A673 (cell line): ENCODE results near the gene FSHB. TPM values are rescaled to one million over a fixed set of nuclear protein-coding genes. Genes with fewer than 3 reads are reported as not detected.
"Not testable (repeated sequence)": the region's sequence is repeated elsewhere in the genome, so short reads cannot be mapped to it uniquely, and the experiment has no call there.

ENCODE experiments used
- BruUV-seq: library from RNA; stranded (reverse); fragments of 400-500 nt; replicated peaks from 2 replicates; lab custom pipeline; 2021; lab: Mats Ljungman, UMichigan
- CTCF ChIA-PET: fragments of 300-600 bp; sonication (Branson Sonifier 250); formaldehyde crosslinking; loops from one replicate; lab custom pipeline; 2022; ENCODE audit warnings: antibody characterized with exemption; lab: Charles Lee
- POLR2A ChIA-PET: fragments of 300-600 bp; sonication (Branson Sonifier 250); formaldehyde crosslinking; loops from one replicate; lab custom pipeline; 2022; ENCODE audit warnings: antibody characterized with exemption; ENCODE audit not compliant: low non-redundant PET; lab: Charles Lee
- DNase-seq: peaks from one replicate; pipeline ENCODE4 v3.0.0-alpha.2; 2015; ENCODE audit warnings: low spot score
- H3K27ac ChIP-seq: fragments of 200-600 bp; sonication (generic); 2 replicates; pipeline ENCODE4 v1.5.1; 2016; ENCODE audit warnings: mixed run types, low read depth, mild to moderate bottlenecking, mixed read lengths, antibody characterized with exemption, low read length; ENCODE audit not compliant: poor library complexity, severe bottlenecking
- H3K27me3 ChIP-seq: fragments of 200-600 bp; sonication (generic); replicated peaks from 2 replicates; pipeline ENCODE4 v1.6.1; 2017; ENCODE audit warnings: mixed run types, low read depth, mild to moderate bottlenecking, mixed read lengths, antibody characterized with exemption, low read length; ENCODE audit not compliant: insufficient read depth, poor library complexity
- H3K36me3 ChIP-seq: fragments of 200-600 bp; sonication (generic); 2 replicates; pipeline ENCODE4 v1.6.1; 2016; ENCODE audit warnings: mixed run types, mild to moderate bottlenecking, mixed read lengths, antibody characterized with exemption, low read length; ENCODE audit not compliant: insufficient read depth, poor library complexity, severe bottlenecking
- H3K4me1 ChIP-seq: fragments of 200-600 bp; sonication (generic); 2 replicates; pipeline ENCODE4 v1.6.1; 2017; ENCODE audit warnings: mixed run types, mild to moderate bottlenecking, mixed read lengths, antibody characterized with exemption, low read length; ENCODE audit not compliant: insufficient read depth, poor library complexity, severe bottlenecking
- H3K4me3 ChIP-seq: fragments of 200-600 bp; sonication (generic); 2 replicates; pipeline ENCODE4 v1.5.1; 2016; ENCODE audit warnings: low read depth, mixed run types, mild to moderate bottlenecking, mixed read lengths, low read length; ENCODE audit not compliant: poor library complexity, severe bottlenecking
- H3K9me3 ChIP-seq: fragments of 200-600 bp; sonication (generic); 2 replicates; pipeline ENCODE4 v1.6.1; 2016; ENCODE audit warnings: mixed run types, low read depth, mild to moderate bottlenecking, mixed read lengths, antibody characterized with exemption, low read length; ENCODE audit not compliant: poor library complexity, severe bottlenecking
- EZH2 ChIP-seq: fragments of 200-600 bp; sonication (generic); IDR thresholded peaks from 2 replicates; pipeline ENCODE4 v1.6.1; 2017; ENCODE audit warnings: borderline replicate concordance, low read depth, mild to moderate bottlenecking, mixed read lengths, antibody characterized with exemption, low read length; ENCODE audit not compliant: poor library complexity, severe bottlenecking
- intact Hi-C: fragments of 100-400 bp; cut with micrococcal nuclease; formaldehyde crosslinking; loops from one replicate; pipeline ENCODE4 v1.10.0; 2022; ENCODE audit not compliant: unreplicated experiment
- total RNA-seq: library from RNA; stranded (reverse); gene quantifications from 2 replicates; pipeline ENCODE4 v1.2.3, GENCODE V29; 2021
- TF ChIP-seq, protein P1 (sequence below): fragments of 300-800, 200-600 bp; sonication (generic); conservative IDR thresholded peaks from 2 replicates; pipeline ENCODE4 v1.5.1; 2017; ENCODE audit warnings: low read depth, mild to moderate bottlenecking, antibody characterized with exemption, low read length, moderate library complexity, mixed read lengths

FSHB gene
- total RNA-seq, 1 experiment from 2014 or later = not detected

DNA sequence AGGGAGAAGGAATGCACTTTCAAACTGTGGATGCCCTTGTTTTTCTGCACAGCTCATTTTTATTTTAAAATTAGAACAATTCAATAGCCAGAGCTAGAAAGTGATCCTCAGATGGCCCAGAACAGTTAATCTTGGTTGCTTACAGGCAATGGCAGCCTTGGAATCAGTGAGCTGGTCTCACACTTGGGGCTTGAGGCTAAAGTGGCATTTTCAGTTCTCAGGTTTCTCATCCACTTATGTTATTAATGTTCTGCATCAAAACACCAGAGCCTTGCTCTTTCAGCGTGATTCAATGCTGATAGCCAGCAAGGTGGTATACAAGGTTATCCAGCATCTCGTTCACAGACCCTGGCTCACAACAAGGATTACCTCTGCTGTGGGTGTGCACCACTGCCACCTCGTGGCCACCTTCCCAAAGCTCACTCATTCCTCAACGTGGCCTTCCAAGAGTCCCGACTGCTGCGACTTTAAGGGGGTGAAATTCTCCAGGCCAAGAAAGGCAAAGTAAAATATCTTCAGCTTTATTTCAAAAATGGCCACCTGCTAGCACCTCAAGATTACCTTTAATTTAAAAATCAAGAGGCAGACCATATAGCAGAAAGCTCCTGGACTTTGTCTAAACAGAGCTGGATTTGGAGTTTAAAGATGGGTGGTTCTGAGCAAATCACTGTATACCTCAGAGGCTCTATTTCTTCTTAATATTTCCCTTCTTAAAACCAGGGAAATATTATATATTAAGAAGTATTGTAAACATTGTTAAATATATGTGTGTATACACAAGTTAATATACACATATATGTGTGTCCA is 34.2 kb upstream of the FSHB start:
- H3K27me3 ChIP-seq = no peaks in the 10 kb centered on the region
- TF ChIP-seq, protein P1, sequence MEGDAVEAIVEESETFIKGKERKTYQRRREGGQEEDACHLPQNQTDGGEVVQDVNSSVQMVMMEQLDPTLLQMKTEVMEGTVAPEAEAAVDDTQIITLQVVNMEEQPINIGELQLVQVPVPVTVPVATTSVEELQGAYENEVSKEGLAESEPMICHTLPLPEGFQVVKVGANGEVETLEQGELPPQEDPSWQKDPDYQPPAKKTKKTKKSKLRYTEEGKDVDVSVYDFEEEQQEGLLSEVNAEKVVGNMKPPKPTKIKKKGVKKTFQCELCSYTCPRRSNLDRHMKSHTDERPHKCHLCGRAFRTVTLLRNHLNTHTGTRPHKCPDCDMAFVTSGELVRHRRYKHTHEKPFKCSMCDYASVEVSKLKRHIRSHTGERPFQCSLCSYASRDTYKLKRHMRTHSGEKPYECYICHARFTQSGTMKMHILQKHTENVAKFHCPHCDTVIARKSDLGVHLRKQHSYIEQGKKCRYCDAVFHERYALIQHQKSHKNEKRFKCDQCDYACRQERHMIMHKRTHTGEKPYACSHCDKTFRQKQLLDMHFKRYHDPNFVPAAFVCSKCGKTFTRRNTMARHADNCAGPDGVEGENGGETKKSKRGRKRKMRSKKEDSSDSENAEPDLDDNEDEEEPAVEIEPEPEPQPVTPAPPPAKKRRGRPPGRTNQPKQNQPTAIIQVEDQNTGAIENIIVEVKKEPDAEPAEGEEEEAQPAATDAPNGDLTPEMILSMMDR = peak; percentile 100
- TF ChIP-seq EZH2 = no peak
- CTCF ChIA-PET = interaction anchor here (0.8 to 1.2 kb wide), 5 partner anchors 29 to 764 kb away, joined by 3 to 11 read pairs (median 4); no protein-coding TSS in a partner anchor
- H3K4me3 ChIP-seq = no peak overlapping the region
- no peaks in the 10 kb centered on the region for H3K36me3 ChIP-seq
- H3K4me1 ChIP-seq = no peaks in the 10 kb centered on the region
- intact Hi-C loops = loop anchor here (1.0 to 2.0 kb wide), 4 partner anchors 20 to 764 kb away; no protein-coding TSS in a partner anchor
- no peaks in the 10 kb centered on the region for H3K9me3 ChIP-seq
- peak; percentile 85 for DNase-seq
- POLR2A ChIA-PET = no interaction called here
- H3K27ac ChIP-seq = no peak overlapping the region
- no TSS peak for BruUV-seq

DNA sequence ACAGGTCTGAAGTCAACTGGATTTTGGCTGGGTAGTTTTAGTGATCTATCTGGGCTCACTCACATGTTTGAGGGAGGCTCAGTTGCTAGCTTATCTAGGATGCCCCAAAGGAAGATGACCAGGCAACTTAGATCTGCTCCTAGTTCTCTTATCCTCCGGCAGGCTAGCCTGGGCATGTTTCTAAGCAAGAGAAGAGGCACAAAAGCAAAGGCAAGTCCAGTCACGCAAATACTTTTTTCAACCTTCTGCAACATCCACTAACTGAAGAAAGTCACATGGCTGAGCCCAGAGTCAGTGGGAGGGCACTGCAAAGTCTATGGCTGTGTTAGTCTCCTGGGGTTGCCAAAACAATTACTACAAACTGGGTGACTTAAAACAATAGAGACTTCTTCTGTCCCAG is 32.9 kb upstream of the FSHB start:
- CTCF ChIA-PET = no interaction called here

DNA sequence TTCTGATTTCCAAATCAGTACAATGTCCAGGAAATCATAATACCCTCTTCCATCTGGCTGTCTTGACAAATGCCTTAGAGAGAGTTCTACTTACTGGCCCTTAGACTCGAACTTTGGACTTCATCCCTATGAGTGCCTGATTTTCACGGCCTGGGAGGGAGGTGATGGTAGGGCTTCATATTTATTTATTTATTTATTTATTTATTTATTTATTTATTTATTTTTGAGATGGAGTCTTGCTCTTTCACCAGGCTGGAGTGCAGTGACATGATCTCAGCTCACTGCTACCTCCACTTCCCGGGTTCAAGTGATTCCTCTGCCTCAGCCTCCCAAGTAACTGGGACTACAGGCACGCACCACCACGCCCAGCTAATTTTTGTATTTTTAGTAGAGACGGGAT is 27.8 kb upstream of the FSHB start:
- CTCF ChIA-PET, intact Hi-C loops, H3K9me3 ChIP-seq, H3K4me3 ChIP-seq, H3K4me1 ChIP-seq, POLR2A ChIA-PET, BruUV-seq, DNase-seq, H3K36me3 ChIP-seq, H3K27ac ChIP-seq: not testable (repeated sequence)
- peaks cover 11% of the 10 kb centered on the region for H3K27me3 ChIP-seq

More for the DNA sequence above, 32.9 kb upstream of the FSHB start:
- POLR2A ChIA-PET = no interaction called here
- Histone ChIP-seq H3K36me3 (no peaks in the 10 kb centered on the region), H3K4me1 (no peaks in the 10 kb centered on the region), H3K4me3 (no peak overlapping the region), H3K9me3 (no peaks in the 10 kb centered on the region), H3K27me3 (no peaks in the 10 kb centered on the region), H3K27ac (no peak overlapping the region)
- TF ChIP-seq, protein P1 = no peak
- TF ChIP-seq EZH2 = no peak
- no peak for DNase-seq
- intact Hi-C loops = loop anchor here (2.0 kb wide), 3 partner anchors 21 to 765 kb away; no protein-coding TSS in a partner anchor
- no TSS peak for BruUV-seq
